ENCODE measurements around the gene NTRK3. TPM values are rescaled to one million over a fixed set of nuclear protein-coding genes. Genes with fewer than 3 reads are reported as not detected.

The NTRK3 gene
- total and polyA plus RNA-seq, 2 of the 13 experiments (the other 11 are each of a cell fraction or from before 2014, with no cell fraction given) = not detected

- in situ Hi-C loops (cut with HindIII; ENCODE audit: extremely low pct_ligation_motif_present, low pct_unique_long_range_greater_than_20kb) = no loop called here
- no peak overlapping the region for H3K4me3 ChIP-seq (replicated peaks in 1 of 3; ENCODE audit: insufficient read depth in 1 of 3, low read depth in 2 of 3, low read length in 3 of 3)
- ATAC-seq = no peak
- CTCF ChIA-PET (ENCODE audit: low intra/inter-chr PET ratio, low total read pairs) = no interaction called here
- no peak for DNase-seq (ENCODE audit: low spot score)
- no peak overlapping the region for H3K4me2 ChIP-seq (ENCODE audit: low read depth, low read length)
- POLR2A ChIA-PET = no interaction called here
- H3K9me3 ChIP-seq (ENCODE audit: low read length) = no peaks in the 10 kb centered on the region
- H4K20me1 ChIP-seq (ENCODE audit: insufficient read depth, low read length) = no peaks in the 10 kb centered on the region
- no peak overlapping the region for H3K27ac ChIP-seq (ENCODE audit: extremely low read length, insufficient read depth, low read length)
- no peak for FAIRE-seq
- H3K36me3 ChIP-seq (replicated peaks in 1 of 2; ENCODE audit: control insufficient read depth in 1 of 2, insufficient read depth in 2 of 2, low read length in 2 of 2) = no peaks in the 10 kb centered on the region
- no peak overlapping the region for H3K9ac ChIP-seq (ENCODE audit: insufficient read depth, low read depth, low read length)
- H2AFZ ChIP-seq (ENCODE audit: low read length) = no peak overlapping the region
- no peaks in the 10 kb centered on the region for H3K27me3 ChIP-seq (ENCODE audit: control insufficient read depth in 1 of 2, insufficient read depth in 2 of 2, low read length in 2 of 2)
- intact Hi-C loops (cut with micrococcal nuclease; ENCODE audit: unreplicated experiment) = no loop called here
- no peak for TF ChIP-seq ZNF564 (CRISPR knock-in tag; IDR thresholded peaks at IDR 0.05)
- TF ChIP-seq ZNF775 (CRISPR knock-in tag; IDR thresholded peaks at IDR 0.05; ENCODE audit: borderline replicate concordance) = no peak
- TF ChIP-seq MAX (IDR thresholded peaks at IDR 0.05) = no peak
- TF ChIP-seq ZKSCAN1 (IDR thresholded peaks at IDR 0.05; ENCODE audit: low read length) = no peak
- no peak for TF ChIP-seq RARG (CRISPR knock-in tag; IDR thresholded peaks at IDR 0.05; ENCODE audit: low read depth)
- TF ChIP-seq ASH2L (IDR thresholded peaks at IDR 0.05; ENCODE audit: insufficient read length, low read depth, low read length) = no peak
- no peak for TF ChIP-seq TERF1 (CRISPR knock-in tag; IDR thresholded peaks at IDR 0.05)
- TF ChIP-seq RFX3 (CRISPR knock-in tag; IDR thresholded peaks at IDR 0.05) = no peak
- TF ChIP-seq FOXA3 (CRISPR knock-in tag; IDR thresholded peaks at IDR 0.05) = no peak
- TF ChIP-seq ZNF577 (CRISPR knock-in tag; IDR thresholded peaks at IDR 0.05; ENCODE audit: borderline replicate concordance, low read depth) = no peak
- no peak for TF ChIP-seq MZF1 (CRISPR knock-in tag; IDR thresholded peaks at IDR 0.05; ENCODE audit: borderline replicate concordance)
- no peak for TF ChIP-seq SIX1 (CRISPR knock-in tag; IDR thresholded peaks at IDR 0.05; ENCODE audit: borderline replicate concordance)
- no peak for TF ChIP-seq ARID3A (IDR thresholded peaks at IDR 0.05; ENCODE audit: low read depth, low read length)
- TF ChIP-seq DDIT3 (CRISPR knock-in tag; IDR thresholded peaks at IDR 0.05) = no peak
- no peak for TF ChIP-seq YEATS4 (CRISPR knock-in tag; IDR thresholded peaks at IDR 0.05; ENCODE audit: borderline replicate concordance)
- TF ChIP-seq NR2F1 (CRISPR knock-in tag; IDR thresholded peaks at IDR 0.05) = no peak
- no peak for TF ChIP-seq SMARCE1 (IDR thresholded peaks at IDR 0.05; ENCODE audit: borderline replicate concordance)
- TF ChIP-seq ZNF691 (CRISPR knock-in tag; IDR thresholded peaks at IDR 0.05; ENCODE audit: borderline replicate concordance, low read depth) = no peak
- TF ChIP-seq KLF6 (CRISPR knock-in tag; IDR thresholded peaks at IDR 0.05) = no peak
- TF ChIP-seq ZMAT3 (CRISPR knock-in tag; conservative IDR thresholded peaks at IDR 0.05) = no peak
- WGBS (ENCODE audit: low lambda C conversion rate) = 0% methylated on average over 3 of the region's 4 CpGs
- no peaks in the 10 kb centered on the region for H3K4me1 ChIP-seq (ENCODE audit: insufficient read depth, low read length)
- H3K79me2 ChIP-seq (ENCODE audit: insufficient read depth, low read length) = no peaks in the 10 kb centered on the region
- no TSS peak for BruUV-seq (replicated peaks)
Measured at GRCh38 chr15:88066636-88067330, 189.8 kb downstream of the NTRK3 start.
